HG03378 (cell line): ENCODE data around the gene NKX2-1.
"Not testable (repeated sequence)": the region's sequence is repeated elsewhere in the genome, so short reads cannot be mapped to it uniquely, and the experiment has no call there.

ENCODE experiments used
- ATAC-seq: cut with Tn5 transposase; IDR thresholded peaks from one replicate; pipeline ENCODE4 v1.9.1; 2021; ENCODE audit warnings: mild to moderate bottlenecking, moderate library complexity; ENCODE audit not compliant: unreplicated experiment

Gene NKX2-1

GRCh38 chr14:36505892-36506731, 13.9 kb downstream of the NKX2-1 start:
- ATAC-seq = no peak

- ATAC-seq = no peak
These were observed 14.7 kb downstream of the NKX2-1 start for GRCh38 chr14:36505181-36505815.

GRCh38 chr14:36504771-36505175, 15.3 kb downstream of the NKX2-1 start:
- ATAC-seq = no peak

- ATAC-seq = no peak
These were observed 16.0 kb downstream of the NKX2-1 start for GRCh38 chr14:36503771-36504741.

- no peak for ATAC-seq
These were observed 17.2 kb downstream of the NKX2-1 start for GRCh38 chr14:36502558-36503508.

- ATAC-seq = no peak
These were observed 21.1 kb downstream of the NKX2-1 start for GRCh38 chr14:36498938-36499337.

GRCh38 chr14:36496346-36496745, 23.7 kb downstream of the NKX2-1 start:
- ATAC-seq = no peak

- ATAC-seq = no peak
These were observed 24.4 kb downstream of the NKX2-1 start for GRCh38 chr14:36495666-36496065.

GRCh38 chr14:36493761-36494160, 26.3 kb downstream of the NKX2-1 start:
- ATAC-seq = no peak

- peak; percentile 63 for ATAC-seq
These were observed 34.3 kb downstream of the NKX2-1 start for GRCh38 chr14:36485773-36486172.

- ATAC-seq = no peak
These were observed 40.7 kb downstream of the NKX2-1 start for GRCh38 chr14:36479344-36479743.

GRCh38 chr14:36478782-36479181, 41.2 kb downstream of the NKX2-1 start:
- ATAC-seq = peak; percentile 70

GRCh38 chr14:36477266-36477665, 42.8 kb downstream of the NKX2-1 start:
- ATAC-seq = no peak

GRCh38 chr14:36476061-36476460, 44.0 kb downstream of the NKX2-1 start:
- ATAC-seq = not testable (repeated sequence)

- no peak for ATAC-seq
These were observed 45.4 kb downstream of the NKX2-1 start for GRCh38 chr14:36474593-36474992.

- ATAC-seq = no peak
These were observed 48.6 kb downstream of the NKX2-1 start for GRCh38 chr14:36471431-36471830.

GRCh38 chr14:36467332-36467731, 52.7 kb downstream of the NKX2-1 start:
- no peak for ATAC-seq
